Thoracic aorta (tissue), 2 donors: Measurements from ENCODE around the gene CIZ1. TPM values are rescaled to one million over a fixed set of nuclear protein-coding genes. Genes with fewer than 3 reads are reported as not detected.
"Not testable (repeated sequence)": the region's sequence is repeated elsewhere in the genome, so short reads cannot be mapped to it uniquely, and the experiment has no call there.

Experiments used
- ATAC-seq: fragments of 150-250 bp; one replicate; pipeline ENCODE4 v1.8.0; 2017; ENCODE audit warnings: low read depth; ENCODE audit not compliant: insufficient number of reproducible peaks, low FRiP score
- DNase-seq: peaks from one replicate; pipeline ENCODE4 v3.0.0-alpha.2; 2020; ENCODE audit warnings: low spot score
- H3K27ac ChIP-seq, 2 donors: fragments of 200-600 bp; sonication (generic); 1 replicate in 1 of 2; 2 replicates in 1 of 2; pipeline ENCODE4 v1.5.1; 2016; ENCODE audit warnings: mild to moderate bottlenecking in 2 of 2, moderate library complexity in 2 of 2
- H3K27me3 ChIP-seq: fragments of 200-600 bp; sonication (generic); replicated peaks from 2 replicates; pipeline ENCODE4 v1.6.0; 2016; ENCODE audit warnings: mild to moderate bottlenecking; ENCODE audit not compliant: insufficient read depth
- H3K36me3 ChIP-seq: fragments of 200-600 bp; sonication (generic); one replicate; pipeline ENCODE4 v1.5.1; 2016
- H3K4me1 ChIP-seq, 2 donors: fragments of 200-600 bp; sonication (generic); 1 replicate in 1 of 2; 2 replicates in 1 of 2; pipeline versions ENCODE4 v1.5.1 to v1.6.0; 2016; ENCODE audit warnings: low read depth in 2 of 2, mild to moderate bottlenecking in 1 of 2; ENCODE audit not compliant: control insufficient read depth in 1 of 2
- H3K4me3 ChIP-seq: fragments of 200-600 bp; sonication (generic); 2 replicates; pipeline ENCODE4 v1.5.1; 2016; ENCODE audit warnings: mild to moderate bottlenecking
- H3K9me3 ChIP-seq: fragments of 200-600 bp; sonication (generic); 2 replicates; pipeline ENCODE4 v1.5.1; 2016
- total RNA-seq, 2 donors: library from RNA; depleted of rRNA; stranded (reverse); fragments of >200 nt; gene quantifications; one replicate each; pipeline versions ENCODE4 v1.1.0 to v1.2.3, GENCODE V29; 2016
- TF ChIP-seq, protein P1 (sequence below): fragments of 200-600 bp; sonication (generic); IDR thresholded peaks from one replicate; pipeline ENCODE4 v1.5.1; 2019; ENCODE audit warnings: antibody characterized with exemption

The CIZ1 gene, protein sequence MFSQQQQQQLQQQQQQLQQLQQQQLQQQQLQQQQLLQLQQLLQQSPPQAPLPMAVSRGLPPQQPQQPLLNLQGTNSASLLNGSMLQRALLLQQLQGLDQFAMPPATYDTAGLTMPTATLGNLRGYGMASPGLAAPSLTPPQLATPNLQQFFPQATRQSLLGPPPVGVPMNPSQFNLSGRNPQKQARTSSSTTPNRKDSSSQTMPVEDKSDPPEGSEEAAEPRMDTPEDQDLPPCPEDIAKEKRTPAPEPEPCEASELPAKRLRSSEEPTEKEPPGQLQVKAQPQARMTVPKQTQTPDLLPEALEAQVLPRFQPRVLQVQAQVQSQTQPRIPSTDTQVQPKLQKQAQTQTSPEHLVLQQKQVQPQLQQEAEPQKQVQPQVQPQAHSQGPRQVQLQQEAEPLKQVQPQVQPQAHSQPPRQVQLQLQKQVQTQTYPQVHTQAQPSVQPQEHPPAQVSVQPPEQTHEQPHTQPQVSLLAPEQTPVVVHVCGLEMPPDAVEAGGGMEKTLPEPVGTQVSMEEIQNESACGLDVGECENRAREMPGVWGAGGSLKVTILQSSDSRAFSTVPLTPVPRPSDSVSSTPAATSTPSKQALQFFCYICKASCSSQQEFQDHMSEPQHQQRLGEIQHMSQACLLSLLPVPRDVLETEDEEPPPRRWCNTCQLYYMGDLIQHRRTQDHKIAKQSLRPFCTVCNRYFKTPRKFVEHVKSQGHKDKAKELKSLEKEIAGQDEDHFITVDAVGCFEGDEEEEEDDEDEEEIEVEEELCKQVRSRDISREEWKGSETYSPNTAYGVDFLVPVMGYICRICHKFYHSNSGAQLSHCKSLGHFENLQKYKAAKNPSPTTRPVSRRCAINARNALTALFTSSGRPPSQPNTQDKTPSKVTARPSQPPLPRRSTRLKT
- total RNA-seq: 10 to 100 TPM; 68.0 to 86.0 TPM

DNA sequence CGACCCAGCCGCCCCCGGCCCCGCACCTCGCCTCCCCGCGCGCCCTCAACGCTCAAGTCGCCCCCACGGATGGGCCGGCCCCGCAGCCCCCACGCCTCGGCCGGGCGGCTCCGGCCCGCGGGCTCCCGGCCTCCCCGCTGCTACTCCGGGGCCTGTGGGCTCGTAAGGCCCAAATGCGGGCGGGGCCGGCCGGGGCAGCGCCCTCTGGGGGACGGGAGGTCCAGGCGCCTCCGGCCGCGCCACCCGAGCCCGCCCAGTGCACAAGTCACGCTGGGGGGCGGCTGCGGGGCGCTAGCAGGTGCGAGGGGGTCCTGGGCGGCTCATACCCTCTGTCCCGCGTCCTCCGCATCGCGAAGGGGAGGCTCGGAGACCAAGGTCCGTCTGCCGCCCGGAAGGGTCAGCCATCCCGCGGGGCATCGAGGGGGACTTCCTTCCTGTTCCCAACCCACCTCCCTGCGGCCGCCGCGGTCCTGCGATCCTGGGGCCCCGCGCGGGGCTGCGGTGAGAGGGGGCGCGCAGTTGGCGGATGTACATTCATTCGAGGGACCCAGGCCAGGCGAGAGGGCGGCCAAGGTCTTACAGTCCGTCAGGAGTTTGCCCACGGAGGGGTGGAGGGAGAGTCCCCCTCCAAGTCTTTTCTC, at the start of gene CIZ1:
Gene CIZ1 (minus strand): TSS at position 167 of the 641 bp plus-strand sequence. CDS start 715 bp downstream, outside the sequence.
- DNase-seq (no peak), ATAC-seq (peak; percentile 87)
- Histone ChIP-seq H3K9me3 (no peaks in the 10 kb centered on the region), H3K4me3 (peak within 1 kb of the TSS; percentile 92), H3K4me1 (peaks cover 11 to 14% of the 10 kb centered on the region in 2 donors), H3K27ac (peak within 1 kb of the TSS; percentile 89 to 92), H3K36me3 (peaks cover 10% of the 10 kb centered on the region), H3K27me3 (no peaks in the 10 kb centered on the region)
- TF ChIP-seq, protein P1, sequence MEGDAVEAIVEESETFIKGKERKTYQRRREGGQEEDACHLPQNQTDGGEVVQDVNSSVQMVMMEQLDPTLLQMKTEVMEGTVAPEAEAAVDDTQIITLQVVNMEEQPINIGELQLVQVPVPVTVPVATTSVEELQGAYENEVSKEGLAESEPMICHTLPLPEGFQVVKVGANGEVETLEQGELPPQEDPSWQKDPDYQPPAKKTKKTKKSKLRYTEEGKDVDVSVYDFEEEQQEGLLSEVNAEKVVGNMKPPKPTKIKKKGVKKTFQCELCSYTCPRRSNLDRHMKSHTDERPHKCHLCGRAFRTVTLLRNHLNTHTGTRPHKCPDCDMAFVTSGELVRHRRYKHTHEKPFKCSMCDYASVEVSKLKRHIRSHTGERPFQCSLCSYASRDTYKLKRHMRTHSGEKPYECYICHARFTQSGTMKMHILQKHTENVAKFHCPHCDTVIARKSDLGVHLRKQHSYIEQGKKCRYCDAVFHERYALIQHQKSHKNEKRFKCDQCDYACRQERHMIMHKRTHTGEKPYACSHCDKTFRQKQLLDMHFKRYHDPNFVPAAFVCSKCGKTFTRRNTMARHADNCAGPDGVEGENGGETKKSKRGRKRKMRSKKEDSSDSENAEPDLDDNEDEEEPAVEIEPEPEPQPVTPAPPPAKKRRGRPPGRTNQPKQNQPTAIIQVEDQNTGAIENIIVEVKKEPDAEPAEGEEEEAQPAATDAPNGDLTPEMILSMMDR: peak; percentile 67

DNA sequence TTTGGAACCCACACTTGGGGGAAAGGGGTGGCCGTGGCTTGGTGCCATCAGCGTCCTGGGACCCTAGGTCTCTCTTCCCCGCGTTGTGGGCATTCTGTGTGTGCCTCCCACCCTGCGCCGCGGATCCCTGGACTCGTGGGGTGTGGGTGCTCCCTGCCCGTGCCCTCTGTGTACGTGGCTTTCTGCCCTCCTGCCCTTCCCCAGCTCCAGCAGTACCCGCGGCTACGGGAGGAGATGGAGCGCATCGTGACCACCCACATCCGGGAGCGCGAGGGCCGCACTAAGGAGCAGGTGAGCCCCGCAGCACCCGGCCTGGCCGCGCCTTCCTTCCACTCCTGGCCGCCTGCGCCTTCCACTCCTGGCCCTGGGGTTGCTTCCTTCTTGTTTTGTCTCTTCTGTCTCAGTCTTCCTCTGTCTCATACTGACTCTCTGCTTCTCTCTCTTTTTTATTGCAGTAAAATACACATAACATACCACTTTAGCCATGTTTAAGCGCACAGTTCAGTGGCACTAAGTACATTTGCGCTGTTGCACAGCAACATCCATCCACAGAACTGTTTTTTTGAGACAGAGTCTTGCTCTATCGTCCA, 42.5 kb upstream of the CIZ1 start:
- Histone ChIP-seq H3K27ac (no peak overlapping the region), H3K27me3 (no peaks in the 10 kb centered on the region), H3K9me3 (no peaks in the 10 kb centered on the region), H3K36me3 (no peaks in the 10 kb centered on the region), H3K4me3 (no peak overlapping the region), H3K4me1 (no peaks in the 10 kb centered on the region)
- ATAC-seq: no peak
- TF ChIP-seq, protein P1: no peak
- DNase-seq: no peak

DNA sequence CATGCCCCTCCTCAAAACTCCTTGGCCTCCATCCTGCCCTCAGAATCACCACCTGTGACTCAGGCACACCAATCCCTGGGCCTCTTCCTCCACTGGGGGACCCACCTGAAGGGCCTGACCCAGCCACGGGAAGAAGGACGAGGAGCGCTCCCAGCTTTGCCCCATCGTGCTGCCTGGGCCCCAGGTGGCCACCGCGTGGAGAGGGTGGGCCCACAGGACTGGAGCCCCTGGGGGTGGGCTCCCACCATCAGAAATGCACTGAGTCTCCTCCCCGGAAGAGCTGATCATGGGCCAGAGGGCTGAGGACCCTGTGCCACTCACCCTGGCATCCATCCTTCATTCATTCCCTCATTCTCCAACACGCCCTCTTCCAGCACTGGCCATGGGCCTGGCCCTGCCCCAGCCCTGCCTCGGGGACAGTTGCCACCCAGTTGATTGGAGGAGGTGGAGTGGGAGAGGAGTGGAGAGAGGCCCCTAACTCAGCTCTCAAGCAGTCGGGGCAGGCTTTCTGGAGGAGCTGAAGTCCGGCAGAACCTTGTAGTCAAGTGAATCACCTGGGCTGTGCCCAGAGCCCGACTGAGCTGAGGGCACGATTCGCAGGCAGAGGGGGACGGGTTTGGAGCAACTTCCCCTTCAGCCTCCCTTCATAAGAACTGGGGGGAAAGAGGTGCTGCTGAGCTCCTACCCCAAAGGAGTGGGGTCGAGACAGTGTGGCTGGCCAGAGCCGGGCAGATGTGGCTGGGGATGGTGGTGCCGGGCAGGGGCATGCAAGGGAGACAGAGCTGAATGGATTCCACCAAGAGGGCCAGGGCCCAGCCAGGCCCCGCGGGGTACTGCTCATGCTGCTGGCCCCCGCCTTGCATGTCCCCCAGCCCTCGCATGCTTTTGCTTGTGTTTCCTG, 41.4 kb upstream of the CIZ1 start:
- H3K36me3 ChIP-seq: no peaks in the 10 kb centered on the region
- H3K9me3 ChIP-seq: no peaks in the 10 kb centered on the region
- no peak overlapping the region for H3K27ac ChIP-seq
- no peaks in the 10 kb centered on the region for H3K4me1 ChIP-seq
- no peak overlapping the region for H3K4me3 ChIP-seq
- no peaks in the 10 kb centered on the region for H3K27me3 ChIP-seq
- TF ChIP-seq, protein P1: no peak
- ATAC-seq: no peak
- no peak for DNase-seq

DNA sequence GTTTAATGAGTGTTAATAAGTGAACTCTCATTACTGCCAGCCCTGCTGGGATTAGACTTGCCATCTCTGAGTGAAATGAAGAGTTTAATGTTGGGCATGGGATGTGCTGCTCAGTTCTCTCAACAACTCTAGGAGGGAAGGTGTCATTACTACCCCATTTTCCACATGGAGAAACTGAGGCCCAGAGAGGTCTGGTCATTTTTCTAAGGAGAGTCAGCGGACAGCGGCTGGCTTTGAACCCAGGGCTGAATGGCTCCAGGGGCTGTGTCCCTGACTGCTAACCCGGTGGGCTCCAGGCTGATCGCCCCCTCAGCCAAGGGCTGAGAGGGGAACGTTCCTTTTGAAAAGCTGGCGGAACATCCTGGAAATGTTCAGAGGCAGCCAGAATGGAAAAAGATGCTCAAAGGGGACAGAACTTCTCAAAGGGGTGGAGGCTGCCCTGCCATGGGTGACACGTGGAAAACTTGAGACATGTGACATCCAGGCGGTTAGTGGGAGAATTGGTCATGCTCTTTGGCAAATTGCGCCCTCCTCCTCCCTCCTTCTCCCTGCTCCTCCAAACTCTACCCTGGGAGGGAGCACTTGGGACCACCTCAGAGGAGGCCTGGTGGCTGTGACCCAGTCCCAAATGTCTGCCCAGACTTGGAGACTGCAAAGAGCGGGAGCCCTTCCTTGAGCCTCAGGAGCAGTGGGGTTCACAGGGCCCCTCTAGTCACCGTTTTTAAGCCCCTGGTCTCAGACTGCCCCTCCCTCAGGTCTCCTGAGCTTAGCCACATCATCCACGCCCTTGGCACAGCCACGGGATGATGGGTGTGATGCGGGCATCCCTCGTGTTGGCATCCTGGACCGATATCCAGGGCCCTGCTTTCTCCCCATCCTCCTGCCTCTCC, 40.5 kb upstream of the CIZ1 start:
- no peak overlapping the region for H3K4me3 ChIP-seq
- no peaks in the 10 kb centered on the region for H3K36me3 ChIP-seq
- H3K27me3 ChIP-seq: no peaks in the 10 kb centered on the region
- H3K27ac ChIP-seq: no peak overlapping the region
- H3K4me1 ChIP-seq: no peaks in the 10 kb centered on the region
- peak; percentile 19 for ATAC-seq
- TF ChIP-seq, protein P1: no peak
- H3K9me3 ChIP-seq: no peaks in the 10 kb centered on the region
- DNase-seq: no peak

DNA sequence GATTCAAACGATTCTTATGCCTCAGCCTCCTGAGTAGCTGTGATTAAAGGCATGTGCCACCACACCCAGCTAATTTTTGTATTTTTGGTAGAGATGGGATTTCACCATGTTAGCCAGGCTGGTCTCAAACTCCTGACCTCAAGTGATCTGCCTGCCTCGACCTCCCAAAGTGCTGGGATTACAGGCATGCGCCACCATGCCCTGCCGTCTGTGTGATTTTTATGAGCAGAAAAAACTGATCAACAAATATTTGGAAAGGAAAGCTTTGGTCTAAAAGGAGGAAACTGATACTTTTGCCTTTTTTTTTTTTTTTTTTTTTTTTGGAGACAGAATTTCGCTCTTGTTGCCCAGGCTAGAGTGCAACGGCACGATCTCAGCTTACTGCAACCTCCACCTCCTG, 39.5 kb upstream of the CIZ1 start:
- not testable (repeated sequence) for H3K4me3 ChIP-seq, H3K9me3 ChIP-seq, H3K27ac ChIP-seq, ATAC-seq, H3K36me3 ChIP-seq, H3K27me3 ChIP-seq, DNase-seq, H3K4me1 ChIP-seq
